ENCODE data around the gene CHP1. TPM values are rescaled to one million over a fixed set of nuclear protein-coding genes. Genes with fewer than 3 reads are reported as not detected.
"Not testable (repeated sequence)": the region's sequence is repeated elsewhere in the genome, so short reads cannot be mapped to it uniquely, and the experiment has no call there.

The CHP1 gene
- total RNA-seq, 1 donor from 2014 or later, result 89.6 TPM

GRCh38 chr15:41256577-41257038 lies 25.5 kb downstream of the CHP1 start:
- no peak for DNase-seq (ENCODE audit: extremely low spot score, unreplicated experiment)
- H3K4me1 Mint-ChIP-seq (ENCODE audit: unreplicated experiment), result peaks cover 9% of the 10 kb centered on the region
- no peak overlapping the region for H3K4me3 Mint-ChIP-seq
- H3K27ac Mint-ChIP-seq, result peak overlapping the region; percentile 63
- TF ChIP-seq CTCF (conservative IDR thresholded peaks at IDR 0.05), result no peak
- no peaks in the 10 kb centered on the region for H3K9me3 Mint-ChIP-seq
- H3K27me3 Mint-ChIP-seq, result no peaks in the 10 kb centered on the region
- peaks cover 12% of the 10 kb centered on the region for H3K36me3 Mint-ChIP-seq

GRCh38 chr15:41258750-41259471 lies 27.8 kb downstream of the CHP1 start:
- no peak for TF ChIP-seq CTCF (conservative IDR thresholded peaks at IDR 0.05)
- Mint-ChIP-seq H3K36me3 (peaks cover 18% of the 10 kb centered on the region), H3K9me3 (no peaks in the 10 kb centered on the region), H3K27me3 (no peaks in the 10 kb centered on the region), H3K27ac (peak overlapping the region; percentile 93), H3K4me3 (peak overlapping the region; percentile 9), H3K4me1 (ENCODE audit: unreplicated experiment) (peaks cover 10% of the 10 kb centered on the region)
- DNase-seq (ENCODE audit: extremely low spot score, unreplicated experiment), result no peak

GRCh38 chr15:41259546-41260189 lies 28.6 kb downstream of the CHP1 start:
- no peak for TF ChIP-seq CTCF (conservative IDR thresholded peaks at IDR 0.05)
- no peaks in the 10 kb centered on the region for H3K9me3 Mint-ChIP-seq
- peak overlapping the region; percentile 93 for H3K27ac Mint-ChIP-seq
- H3K4me1 Mint-ChIP-seq (ENCODE audit: unreplicated experiment), result peaks cover 14% of the 10 kb centered on the region
- no peak for DNase-seq (ENCODE audit: extremely low spot score, unreplicated experiment)
- H3K27me3 Mint-ChIP-seq, result no peaks in the 10 kb centered on the region
- peaks cover 16% of the 10 kb centered on the region for H3K36me3 Mint-ChIP-seq
- no peak overlapping the region for H3K4me3 Mint-ChIP-seq

GRCh38 chr15:41260924-41261323 lies 29.9 kb downstream of the CHP1 start:
- H3K27me3 Mint-ChIP-seq; H3K4me3 Mint-ChIP-seq; DNase-seq (ENCODE audit: extremely low spot score, unreplicated experiment); H3K9me3 Mint-ChIP-seq: not testable (repeated sequence)
- H3K27ac Mint-ChIP-seq, result peak overlapping the region; percentile 50
- H3K36me3 Mint-ChIP-seq, result peaks cover 16% of the 10 kb centered on the region
- H3K4me1 Mint-ChIP-seq (ENCODE audit: unreplicated experiment), result peaks cover 14% of the 10 kb centered on the region

GRCh38 chr15:41262571-41262970 lies 31.5 kb downstream of the CHP1 start:
- H3K27ac Mint-ChIP-seq, result no peak overlapping the region

More at GRCh38 chr15:41262571-41262970, 31.5 kb downstream of the CHP1 start:
- no peak for DNase-seq (ENCODE audit: extremely low spot score, unreplicated experiment)
- H3K9me3 Mint-ChIP-seq, result no peaks in the 10 kb centered on the region
- H3K4me1 Mint-ChIP-seq (ENCODE audit: unreplicated experiment), result peaks cover 10% of the 10 kb centered on the region
- peaks cover 24% of the 10 kb centered on the region for H3K36me3 Mint-ChIP-seq
- no peaks in the 10 kb centered on the region for H3K27me3 Mint-ChIP-seq
- no peak for TF ChIP-seq CTCF (conservative IDR thresholded peaks at IDR 0.05)
- no peak overlapping the region for H3K4me3 Mint-ChIP-seq
